SK-N-SH (cell line): Measurements from ENCODE around the gene BSCL2.
A peak's percentile ranks its signal among the peaks of the same experiment; 100 is the strongest.

ENCODE experiments used
- CTCF ChIP-seq: fragments of 200-600 bp; sonication (generic); IDR thresholded peaks from 2 replicates; pipeline ENCODE4 v1.6.1; 2017; ENCODE audit warnings: antibody characterized with exemption, mild to moderate bottlenecking, moderate library complexity
- EP300 ChIP-seq, 2 experiments: IDR thresholded peaks; 2 replicates each; pipeline versions ENCODE4 v1.4.0 to v1.6.1; 2012; ENCODE audit warnings: borderline replicate concordance in 1 of 2, low read depth in 1 of 2, low read length in 1 of 2
- EZH2phosphoT487 ChIP-seq: fragments of 200-600 bp; sonication (generic); IDR thresholded peaks from 2 replicates; pipeline ENCODE4 v1.6.1; 2017; ENCODE audit warnings: low read depth, mixed run types, mild to moderate bottlenecking, antibody characterized with exemption, moderate library complexity, borderline replicate concordance
- FOSL2 ChIP-seq: IDR thresholded peaks from 2 replicates; pipeline ENCODE4 v1.4.0; 2012; ENCODE audit warnings: low read depth, mild to moderate bottlenecking, moderate library complexity, borderline replicate concordance
- FOXM1 ChIP-seq: IDR thresholded peaks from 2 replicates; pipeline ENCODE4 v1.4.0; 2012; ENCODE audit warnings: low read depth, mild to moderate bottlenecking
- JUND ChIP-seq: IDR thresholded peaks from 2 replicates; pipeline ENCODE4 v1.4.0; 2012
- RAD21 ChIP-seq: IDR thresholded peaks from 2 replicates; pipeline ENCODE4 v1.6.1; 2012; ENCODE audit warnings: mild to moderate bottlenecking, low read length
- RFX5 ChIP-seq: IDR thresholded peaks from 2 replicates; pipeline ENCODE4 v1.6.1; 2012; ENCODE audit warnings: mild to moderate bottlenecking, improper control_type of control experiment, low read length
- TAF1 ChIP-seq: IDR thresholded peaks from 2 replicates; pipeline ENCODE4 v1.6.1; 2012; ENCODE audit warnings: low read depth, mild to moderate bottlenecking, low read length, moderate library complexity, borderline replicate concordance
- TF ChIP-seq, protein P1 (sequence below): IDR thresholded peaks from 2 replicates; pipeline ENCODE4 v1.6.1; 2012; ENCODE audit warnings: mild to moderate bottlenecking, low read depth, low read length, moderate library complexity

DNA sequence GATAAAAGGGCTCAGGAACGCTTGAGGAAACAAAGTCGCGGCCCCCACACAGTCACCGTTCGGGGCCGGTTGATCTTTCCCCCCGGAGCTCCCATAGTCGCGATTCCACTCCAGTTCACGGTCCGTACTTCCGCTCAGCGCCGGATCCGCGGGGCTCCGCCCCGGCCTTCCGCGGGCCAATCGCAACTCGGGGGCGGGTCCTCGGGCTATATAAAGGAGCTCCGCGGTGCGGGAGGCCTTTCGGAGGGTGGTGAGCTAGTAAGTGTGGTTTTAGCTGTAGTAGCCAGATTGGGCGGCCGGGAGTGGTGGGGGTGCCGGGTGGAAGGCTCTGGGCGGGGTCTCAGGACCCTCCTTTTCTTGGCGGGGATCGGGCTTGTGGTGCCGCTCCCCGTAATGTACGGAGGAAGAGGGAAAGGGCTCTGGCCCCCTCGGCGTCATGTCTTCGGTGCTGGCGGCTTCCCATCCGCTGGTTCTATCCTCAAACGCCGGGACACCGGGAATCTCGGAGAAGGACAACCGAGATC, 42.1 kb downstream of the BSCL2 start, which contains the start of the genes C11orf98 and CSKMT:
- 0 out of 4 replicates have a peak, but pooled peaks of 1 of the 2 experiments have one; percentile 31 for TF ChIP-seq EP300 (IDR thresholded peaks at IDR 0.05; ENCODE audit: borderline replicate concordance in 1 of 2, low read depth in 1 of 2, low read length in 1 of 2)
- no peak for TF ChIP-seq RAD21
- TF ChIP-seq RFX5: no peak
- TF ChIP-seq CTCF: no peak
- TF ChIP-seq FOSL2: no peak
- TF ChIP-seq, protein P1, sequence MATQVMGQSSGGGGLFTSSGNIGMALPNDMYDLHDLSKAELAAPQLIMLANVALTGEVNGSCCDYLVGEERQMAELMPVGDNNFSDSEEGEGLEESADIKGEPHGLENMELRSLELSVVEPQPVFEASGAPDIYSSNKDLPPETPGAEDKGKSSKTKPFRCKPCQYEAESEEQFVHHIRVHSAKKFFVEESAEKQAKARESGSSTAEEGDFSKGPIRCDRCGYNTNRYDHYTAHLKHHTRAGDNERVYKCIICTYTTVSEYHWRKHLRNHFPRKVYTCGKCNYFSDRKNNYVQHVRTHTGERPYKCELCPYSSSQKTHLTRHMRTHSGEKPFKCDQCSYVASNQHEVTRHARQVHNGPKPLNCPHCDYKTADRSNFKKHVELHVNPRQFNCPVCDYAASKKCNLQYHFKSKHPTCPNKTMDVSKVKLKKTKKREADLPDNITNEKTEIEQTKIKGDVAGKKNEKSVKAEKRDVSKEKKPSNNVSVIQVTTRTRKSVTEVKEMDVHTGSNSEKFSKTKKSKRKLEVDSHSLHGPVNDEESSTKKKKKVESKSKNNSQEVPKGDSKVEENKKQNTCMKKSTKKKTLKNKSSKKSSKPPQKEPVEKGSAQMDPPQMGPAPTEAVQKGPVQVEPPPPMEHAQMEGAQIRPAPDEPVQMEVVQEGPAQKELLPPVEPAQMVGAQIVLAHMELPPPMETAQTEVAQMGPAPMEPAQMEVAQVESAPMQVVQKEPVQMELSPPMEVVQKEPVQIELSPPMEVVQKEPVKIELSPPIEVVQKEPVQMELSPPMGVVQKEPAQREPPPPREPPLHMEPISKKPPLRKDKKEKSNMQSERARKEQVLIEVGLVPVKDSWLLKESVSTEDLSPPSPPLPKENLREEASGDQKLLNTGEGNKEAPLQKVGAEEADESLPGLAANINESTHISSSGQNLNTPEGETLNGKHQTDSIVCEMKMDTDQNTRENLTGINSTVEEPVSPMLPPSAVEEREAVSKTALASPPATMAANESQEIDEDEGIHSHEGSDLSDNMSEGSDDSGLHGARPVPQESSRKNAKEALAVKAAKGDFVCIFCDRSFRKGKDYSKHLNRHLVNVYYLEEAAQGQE: peak; percentile 76
- TF ChIP-seq FOXM1: no peak
- TF ChIP-seq JUND: no peak
- TF ChIP-seq EZH2phosphoT487: no peak
- peak; percentile 98 for TF ChIP-seq TAF1
